Trophoblast cell (in vitro differentiated cells and primary cell): ENCODE results near the gene GALNT1.

Experiments used
- DNase-seq, 2 donors: peaks; one replicate each; pipeline ENCODE4 v3.0.0-alpha.2; 2016
- H2AFZ ChIP-seq: 2 replicates; pipeline ENCODE4 v1.6.1; 2013; ENCODE audit warnings: low read length, moderate library complexity, mild to moderate bottlenecking; ENCODE audit not compliant: insufficient read depth, poor library complexity
- H2AK5ac ChIP-seq: 2 replicates; pipeline ENCODE4 v1.6.1; 2013; ENCODE audit warnings: mild to moderate bottlenecking, low read length
- H2BK120ac ChIP-seq: 2 replicates; pipeline ENCODE4 v1.6.1; 2013; ENCODE audit warnings: low read length, mild to moderate bottlenecking, moderate library complexity; ENCODE audit not compliant: insufficient read depth, poor library complexity
- H2BK12ac ChIP-seq: 2 replicates; pipeline ENCODE4 v1.6.1; 2013; ENCODE audit warnings: mild to moderate bottlenecking, low read length, moderate library complexity
- H2BK5ac ChIP-seq: 2 replicates; pipeline ENCODE4 v1.6.1; 2013; ENCODE audit warnings: low read length, low read depth, moderate library complexity, mild to moderate bottlenecking; ENCODE audit not compliant: poor library complexity
- H3K14ac ChIP-seq: 2 replicates; pipeline ENCODE4 v1.6.1; 2013; ENCODE audit warnings: mild to moderate bottlenecking, low read length
- H3K18ac ChIP-seq: 2 replicates; pipeline ENCODE4 v1.6.1; 2013; ENCODE audit warnings: mild to moderate bottlenecking, low read length
- H3K23ac ChIP-seq: 2 replicates; pipeline ENCODE4 v1.6.1; 2013; ENCODE audit warnings: low read length
- H3K27ac ChIP-seq: 2 replicates; pipeline ENCODE4 v1.5.1; 2013; ENCODE audit warnings: low read depth, mild to moderate bottlenecking, inconsistent platforms, low read length, moderate library complexity
- H3K27me3 ChIP-seq: 2 replicates; pipeline ENCODE4 v1.6.1; 2013; ENCODE audit warnings: inconsistent platforms, mild to moderate bottlenecking, low read length, moderate library complexity; ENCODE audit not compliant: insufficient read depth
- H3K36me3 ChIP-seq, 2 experiments: 1 replicate in 1 of 2; 2 replicates in 1 of 2; pipeline ENCODE4 v1.6.1; 2013; ENCODE audit warnings: low read length in 2 of 2, mild to moderate bottlenecking in 2 of 2, moderate library complexity in 1 of 2; ENCODE audit not compliant: insufficient read depth in 2 of 2, control insufficient read depth in 1 of 2
- H3K4ac ChIP-seq: 2 replicates; pipeline ENCODE4 v1.6.1; 2013; ENCODE audit warnings: low read depth, mild to moderate bottlenecking, low read length, moderate library complexity
- H3K4me1 ChIP-seq, 2 experiments: 1 replicate in 1 of 2; 2 replicates in 1 of 2; pipeline ENCODE4 v1.6.1; 2013; ENCODE audit warnings: low read length in 2 of 2, mild to moderate bottlenecking in 2 of 2, moderate library complexity in 1 of 2; ENCODE audit not compliant: insufficient read depth in 2 of 2, control insufficient read depth in 1 of 2
- H3K4me2 ChIP-seq: 2 replicates; pipeline ENCODE4 v1.6.1; 2013; ENCODE audit warnings: inconsistent platforms, mild to moderate bottlenecking, low read length, moderate library complexity
- H3K4me3 ChIP-seq: 2 replicates; pipeline ENCODE4 v1.5.1; 2013; ENCODE audit warnings: mild to moderate bottlenecking, low read depth, low read length, inconsistent platforms
- H3K79me1 ChIP-seq: one replicate; pipeline ENCODE4 v1.6.1; 2013; ENCODE audit warnings: low read length
- H3K79me2 ChIP-seq: 2 replicates; pipeline ENCODE4 v1.6.1; 2013; ENCODE audit warnings: low read length, mild to moderate bottlenecking; ENCODE audit not compliant: control insufficient read depth, insufficient read depth, poor library complexity
- H3K9ac ChIP-seq: 2 replicates; pipeline ENCODE4 v1.6.1; 2013; ENCODE audit warnings: mild to moderate bottlenecking, low read length
- H3K9me3 ChIP-seq: 2 replicates; pipeline ENCODE4 v1.6.1; 2013; ENCODE audit warnings: low read depth, mild to moderate bottlenecking, control low read depth, inconsistent platforms, low read length; ENCODE audit not compliant: insufficient read depth
- H4K12ac ChIP-seq: 2 replicates; pipeline ENCODE4 v1.6.1; 2013; ENCODE audit warnings: low read depth, mild to moderate bottlenecking, low read length, moderate library complexity
- H4K8ac ChIP-seq: 2 replicates; pipeline ENCODE4 v1.6.1; 2013; ENCODE audit warnings: low read depth, mild to moderate bottlenecking, low read length, moderate library complexity
- H4K91ac ChIP-seq: one replicate; pipeline ENCODE4 v1.6.1; 2013; ENCODE audit warnings: low read depth, mild to moderate bottlenecking, low read length, moderate library complexity
- WGBS: extraction: QIAGEN DNeasy Blood & Tissue Kit; methylation state at CpG from one replicate; pipeline ENCODE4 v1.1.7; 2013; ENCODE audit warnings: missing lambda C conversion rate; ENCODE audit not compliant: insufficient read length, insufficient coverage; ENCODE audit errors: extremely low coverage; 5-methylcytosine and 5-hydroxymethylcytosine counted together

The GALNT1 gene

GRCh38 chr18:35592298-35592697 lies 10.8 kb downstream of the GALNT1 start:
- Histone ChIP-seq H4K12ac (no peak overlapping the region), H3K18ac (no peak overlapping the region), H3K4me2 (no peak overlapping the region), H3K14ac (no peak overlapping the region), H3K23ac (no peak overlapping the region), H3K27me3 (no peaks in the 10 kb centered on the region), H2BK12ac (no peak overlapping the region), H4K91ac (no peak overlapping the region), H3K36me3 (no peaks in the 10 kb centered on the region), H2AFZ (no peak overlapping the region), H3K9ac (no peak overlapping the region), H3K4me3 (no peak overlapping the region), H2BK120ac (no peak overlapping the region), H3K79me2 (peaks cover 1% of the 10 kb centered on the region), H3K4ac (peak overlapping the region; percentile 9), H4K8ac (no peak overlapping the region), H2BK5ac (no peak overlapping the region), H3K4me1 (peaks cover 0 to 4% of the 10 kb centered on the region in 2 experiments), H3K9me3 (no peaks in the 10 kb centered on the region), H3K79me1 (no peaks in the 10 kb centered on the region), H2AK5ac (no peak overlapping the region), H3K27ac (no peak overlapping the region)
- no peak for DNase-seq

- H3K14ac ChIP-seq, result no peak overlapping the region
- peaks cover 0 to 4% of the 10 kb centered on the region in 2 experiments for H3K4me1 ChIP-seq
- DNase-seq, result no peak
- no peaks in the 10 kb centered on the region for H3K27me3 ChIP-seq
- no CpG with 5 or more reads among the region's 4 CpGs for WGBS
- no peak overlapping the region for H3K23ac ChIP-seq
- H4K91ac ChIP-seq, result no peak overlapping the region
- H3K4ac ChIP-seq, result peak overlapping the region; percentile 44
- no peak overlapping the region for H4K12ac ChIP-seq
- H3K36me3 ChIP-seq, result no peaks in the 10 kb centered on the region
- no peak overlapping the region for H2AK5ac ChIP-seq
- H2BK5ac ChIP-seq, result no peak overlapping the region
- no peak overlapping the region for H3K4me2 ChIP-seq
- H4K8ac ChIP-seq, result no peak overlapping the region
- H3K9me3 ChIP-seq, result no peaks in the 10 kb centered on the region
- H3K79me1 ChIP-seq, result no peaks in the 10 kb centered on the region
- no peak overlapping the region for H3K9ac ChIP-seq
- no peak overlapping the region for H2BK120ac ChIP-seq
- H3K79me2 ChIP-seq, result peaks cover 1% of the 10 kb centered on the region
- no peak overlapping the region for H3K4me3 ChIP-seq
- no peak overlapping the region for H2AFZ ChIP-seq
- no peak overlapping the region for H3K27ac ChIP-seq
- no peak overlapping the region for H3K18ac ChIP-seq
- no peak overlapping the region for H2BK12ac ChIP-seq
Measured at GRCh38 chr18:35593859-35594258, 12.3 kb downstream of the GALNT1 start.

- Histone ChIP-seq H3K36me3 (peaks cover 0 to 3% of the 10 kb centered on the region in 2 experiments), H3K27me3 (no peaks in the 10 kb centered on the region), H4K8ac (no peak overlapping the region), H2BK120ac (no peak overlapping the region), H2AFZ (no peak overlapping the region), H3K14ac (no peak overlapping the region), H2AK5ac (no peak overlapping the region), H4K91ac (no peak overlapping the region), H2BK12ac (no peak overlapping the region), H3K9ac (no peak overlapping the region), H3K4me3 (no peak overlapping the region), H3K79me2 (peaks cover 3% of the 10 kb centered on the region), H3K9me3 (no peaks in the 10 kb centered on the region), H3K27ac (no peak overlapping the region), H3K4me1 (peaks cover 0 to 4% of the 10 kb centered on the region in 2 experiments), H2BK5ac (no peak overlapping the region), H3K23ac (no peak overlapping the region), H4K12ac (no peak overlapping the region), H3K79me1 (no peaks in the 10 kb centered on the region), H3K4ac (no peak overlapping the region), H3K4me2 (no peak overlapping the region), H3K18ac (no peak overlapping the region)
- no peak for DNase-seq
- WGBS, result no CpG with 5 or more reads among the region's 4 CpGs
Measured at GRCh38 chr18:35597758-35598157, 16.2 kb downstream of the GALNT1 start.

GRCh38 chr18:35602193-35602820 lies 20.8 kb downstream of the GALNT1 start:
- no peak overlapping the region for H2AK5ac ChIP-seq
- no peaks in the 10 kb centered on the region for H3K9me3 ChIP-seq
- H3K14ac ChIP-seq, result no peak overlapping the region
- H3K4me3 ChIP-seq, result no peak overlapping the region
- H4K8ac ChIP-seq, result no peak overlapping the region
- no peak overlapping the region for H3K4me2 ChIP-seq
- H3K18ac ChIP-seq, result no peak overlapping the region
- no peak overlapping the region for H4K12ac ChIP-seq
- H2BK5ac ChIP-seq, result no peak overlapping the region
- peaks cover 0 to 3% of the 10 kb centered on the region in 2 experiments for H3K36me3 ChIP-seq
- peaks cover 2% of the 10 kb centered on the region for H3K79me1 ChIP-seq
- peak overlapping the region; percentile 27 for H3K4ac ChIP-seq
- no peak overlapping the region for H4K91ac ChIP-seq
- H2BK120ac ChIP-seq, result no peak overlapping the region
- peaks cover 5 to 6% of the 10 kb centered on the region in 2 experiments for H3K4me1 ChIP-seq
- H2BK12ac ChIP-seq, result no peak overlapping the region
- H2AFZ ChIP-seq, result no peak overlapping the region
- H3K79me2 ChIP-seq, result peaks cover 9% of the 10 kb centered on the region
- WGBS, result no CpG with 5 or more reads among the region's 4 CpGs
- H3K27me3 ChIP-seq, result no peaks in the 10 kb centered on the region
- H3K27ac ChIP-seq, result no peak overlapping the region
- no peak overlapping the region for H3K9ac ChIP-seq
- no peak overlapping the region for H3K23ac ChIP-seq
- DNase-seq, result no peak
